Testis (tissue), 3 donors: Measurements from ENCODE around the gene CNTN4. TPM values are rescaled to one million over a fixed set of nuclear protein-coding genes. Genes with fewer than 3 reads are reported as not detected.

Experiments used
- DNase-seq: peaks from one replicate; pipeline ENCODE4 v3.0.0-alpha.2; 2019
- H3K27ac ChIP-seq, 2 donors: fragments of 200-600 bp; sonication (generic); one replicate each; pipeline ENCODE4 v1.5.1; 2019
- H3K27me3 ChIP-seq: fragments of 200-600 bp; sonication (generic); one replicate; pipeline ENCODE4 v1.5.1; 2019
- H3K36me3 ChIP-seq: fragments of 200-600 bp; sonication (generic); one replicate; pipeline ENCODE4 v1.5.1; 2017; ENCODE audit warnings: low read depth; ENCODE audit errors: missing control alignments
- H3K4me1 ChIP-seq: fragments of 200-600 bp; sonication (generic); one replicate; pipeline ENCODE4 v1.5.1; 2019
- H3K4me3 ChIP-seq, 2 donors: fragments of 200-600 bp; sonication (generic); one replicate each; pipeline ENCODE4 v1.5.1; 2017 to 2019
- H3K9me3 ChIP-seq: fragments of 200-600 bp; sonication (generic); one replicate; pipeline ENCODE4 v1.5.1; 2017
- CTCF ChIP-seq, 3 experiments: fragments of 450-650 bp in 2 of 3; fragments of 200-600 bp in 1 of 3; sonication (generic) in 1 of 3; IDR thresholded peaks; one replicate each; pipeline ENCODE4 v1.5.1; 2016 to 2019; ENCODE audit warnings: antibody characterized with exemption in 3 of 3, mild to moderate bottlenecking in 2 of 3, moderate library complexity in 1 of 3
- POLR2A ChIP-seq: fragments of 450-650 bp; IDR thresholded peaks from one replicate; pipeline ENCODE4 v1.6.1; 2017; ENCODE audit warnings: antibody characterized with exemption, mild to moderate bottlenecking, moderate library complexity
- WGBS, 2 donors: methylation state at CpG; one replicate each; pipeline ENCODE4 v1.1.5; 2018; 5-methylcytosine and 5-hydroxymethylcytosine counted together
- intact Hi-C: fragments of 100-400 bp; cut with DNase I; formaldehyde crosslinking; loops from one replicate; pipeline ENCODE4 v1.15.1; 2023; ENCODE audit warnings: low total_unique reads
- polyA plus RNA-seq: library from polyadenylated mRNA; stranded (reverse); fragments of 350-450 nt; fragmentation: Illumina TruSeq; extraction: RNeasy Lipid Tissue Mini Kit (QIAGEN cat#74804); gene quantifications from one replicate; pipeline ENCODE4 v1.2.3, GENCODE V29; 2014; ENCODE audit warnings: low read depth, low replicate concordance; ENCODE audit not compliant: insufficient read depth
- total RNA-seq, 2 donors: library from RNA; depleted of rRNA; stranded (reverse); fragments of >200 nt; gene quantifications; one replicate each; pipeline ENCODE4 v1.2.3, GENCODE V29; 2016

Gene CNTN4
- total and polyA plus RNA-seq, 3 donors from 2014 or later: 10.4 to 37.7 (median 19.6) TPM

GRCh38 chr3:2615080-2615479 is 516.4 kb downstream of the CNTN4 start:
- H3K27ac ChIP-seq: no peak overlapping the region
- H3K4me3 ChIP-seq: no peak overlapping the region
- H3K9me3 ChIP-seq: no peaks in the 10 kb centered on the region
- H3K4me1 ChIP-seq: no peaks in the 10 kb centered on the region
- no peaks in the 10 kb centered on the region for H3K36me3 ChIP-seq
- H3K27me3 ChIP-seq: no peaks in the 10 kb centered on the region
- intact Hi-C loops: no loop called here
- TF ChIP-seq CTCF (IDR thresholded peaks at IDR 0.05) (no peak), POLR2A (no peak)
- DNase-seq: no peak

GRCh38 chr3:2623436-2623835 is 524.8 kb downstream of the CNTN4 start:
- TF ChIP-seq POLR2A (no peak), CTCF (IDR thresholded peaks at IDR 0.05) (no peak)
- Histone ChIP-seq H3K27ac (no peak overlapping the region), H3K4me3 (no peak overlapping the region), H3K4me1 (no peaks in the 10 kb centered on the region), H3K36me3 (no peaks in the 10 kb centered on the region), H3K27me3 (no peaks in the 10 kb centered on the region), H3K9me3 (no peaks in the 10 kb centered on the region)
- no peak for DNase-seq
- intact Hi-C loops: no loop called here
- WGBS, 2 donors: 17 to 32% methylated on average over 1 of the region's 1 CpG

- Histone ChIP-seq H3K36me3 (no peaks in the 10 kb centered on the region), H3K4me1 (no peaks in the 10 kb centered on the region), H3K27ac (no peak overlapping the region), H3K4me3 (no peak overlapping the region), H3K9me3 (no peaks in the 10 kb centered on the region), H3K27me3 (no peaks in the 10 kb centered on the region)
- DNase-seq: no peak
- intact Hi-C loops: no loop called here
- TF ChIP-seq POLR2A (no peak), CTCF (IDR thresholded peaks at IDR 0.05) (no peak)
- 56 to 72% methylated on average over 6 of the region's 6 CpGs for WGBS, 2 donors
Measured at GRCh38 chr3:2628117-2628516, 529.5 kb downstream of the CNTN4 start.

- no peak overlapping the region for H3K27ac ChIP-seq
- no peaks in the 10 kb centered on the region for H3K27me3 ChIP-seq
- no peak for DNase-seq
- no peak overlapping the region for H3K4me3 ChIP-seq
- no peaks in the 10 kb centered on the region for H3K4me1 ChIP-seq
- no peaks in the 10 kb centered on the region for H3K9me3 ChIP-seq
- TF ChIP-seq POLR2A (no peak), CTCF (IDR thresholded peaks at IDR 0.05) (no peak)
- no peaks in the 10 kb centered on the region for H3K36me3 ChIP-seq
- 91 to 93% methylated on average over 2 of the region's 2 CpGs for WGBS, 2 donors
- intact Hi-C loops: no loop called here
Measured at GRCh38 chr3:2635511-2635910, 536.8 kb downstream of the CNTN4 start.

GRCh38 chr3:2643606-2644005 is 544.9 kb downstream of the CNTN4 start:
- Histone ChIP-seq H3K27me3 (no peaks in the 10 kb centered on the region), H3K4me1 (no peaks in the 10 kb centered on the region), H3K4me3 (no peak overlapping the region), H3K27ac (no peak overlapping the region), H3K9me3 (no peaks in the 10 kb centered on the region), H3K36me3 (no peaks in the 10 kb centered on the region)
- DNase-seq: no peak
- TF ChIP-seq CTCF (IDR thresholded peaks at IDR 0.05) (no peak), POLR2A (no peak)
- 61 to 84% methylated on average over 3 of the region's 3 CpGs for WGBS, 2 donors
- intact Hi-C loops: no loop called here
